ENCODE measurements around the gene DLG5.

- TF ChIP-seq CTCF (conservative IDR thresholded peaks at IDR 0.05), result no peak
- TF ChIP-seq ZFX (IDR thresholded peaks at IDR 0.05), result no peak
These were observed 105.5 kb downstream of the DLG5 start for GRCh38 chr10:77821036-77821435.
